GM12872 (cell line): ENCODE data around the gene DIS3L2.

Experiments
- TF ChIP-seq, protein P1 (sequence below): IDR thresholded peaks from 3 replicates; pipeline ENCODE4 v1.5.1; 2011; ENCODE audit warnings: low read depth, mild to moderate bottlenecking, low read length, moderate library complexity; ENCODE audit not compliant: insufficient read depth

The DIS3L2 gene

DNA sequence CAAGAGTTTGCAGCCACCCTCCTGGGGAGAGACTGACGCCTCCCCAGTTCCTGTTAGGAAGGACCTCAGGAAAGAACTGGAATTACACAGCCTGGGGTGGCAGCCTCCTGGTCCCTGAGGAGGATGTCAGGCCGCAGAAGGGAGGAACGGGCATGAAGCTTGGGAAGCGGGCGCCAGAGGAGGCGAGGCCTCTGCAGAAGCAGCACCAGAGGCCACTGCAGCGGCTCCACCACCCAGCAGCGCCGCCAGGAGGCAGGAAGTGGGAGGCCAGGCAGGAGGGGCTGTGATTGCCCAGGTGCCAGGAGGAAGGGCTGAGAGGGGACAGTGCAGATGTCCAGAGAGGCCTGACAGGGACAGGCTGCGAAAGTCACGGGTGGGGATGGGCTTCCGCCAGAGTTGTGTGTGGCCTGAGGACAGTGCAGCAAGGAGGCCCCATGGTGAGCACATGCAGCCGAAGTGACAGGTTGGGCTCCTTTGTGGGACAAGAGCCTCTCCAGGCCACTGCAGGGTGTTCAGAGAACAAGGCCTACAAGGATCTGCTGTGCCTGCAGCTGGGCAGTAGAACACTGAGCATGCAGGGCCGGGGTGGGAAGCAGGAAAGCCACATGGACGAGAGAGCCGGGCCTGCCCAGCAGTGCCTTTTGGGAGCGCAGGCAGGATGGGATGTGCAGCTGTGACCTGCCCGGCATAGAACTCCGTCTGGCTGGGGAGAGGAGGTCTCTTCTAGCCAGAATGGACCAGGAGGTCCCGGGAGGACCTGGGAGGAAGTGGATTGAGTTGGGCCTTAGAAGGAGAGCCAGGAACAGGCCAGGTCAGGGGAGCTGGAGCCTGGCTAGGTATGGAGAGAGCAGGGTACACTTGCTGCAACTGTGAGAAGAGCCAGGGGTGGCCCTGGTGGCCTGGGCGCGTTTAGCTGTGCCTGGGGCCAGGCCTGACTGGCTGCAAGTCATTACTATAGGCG lies 377.9 kb downstream of the DIS3L2 start:
- TF ChIP-seq, protein P1, sequence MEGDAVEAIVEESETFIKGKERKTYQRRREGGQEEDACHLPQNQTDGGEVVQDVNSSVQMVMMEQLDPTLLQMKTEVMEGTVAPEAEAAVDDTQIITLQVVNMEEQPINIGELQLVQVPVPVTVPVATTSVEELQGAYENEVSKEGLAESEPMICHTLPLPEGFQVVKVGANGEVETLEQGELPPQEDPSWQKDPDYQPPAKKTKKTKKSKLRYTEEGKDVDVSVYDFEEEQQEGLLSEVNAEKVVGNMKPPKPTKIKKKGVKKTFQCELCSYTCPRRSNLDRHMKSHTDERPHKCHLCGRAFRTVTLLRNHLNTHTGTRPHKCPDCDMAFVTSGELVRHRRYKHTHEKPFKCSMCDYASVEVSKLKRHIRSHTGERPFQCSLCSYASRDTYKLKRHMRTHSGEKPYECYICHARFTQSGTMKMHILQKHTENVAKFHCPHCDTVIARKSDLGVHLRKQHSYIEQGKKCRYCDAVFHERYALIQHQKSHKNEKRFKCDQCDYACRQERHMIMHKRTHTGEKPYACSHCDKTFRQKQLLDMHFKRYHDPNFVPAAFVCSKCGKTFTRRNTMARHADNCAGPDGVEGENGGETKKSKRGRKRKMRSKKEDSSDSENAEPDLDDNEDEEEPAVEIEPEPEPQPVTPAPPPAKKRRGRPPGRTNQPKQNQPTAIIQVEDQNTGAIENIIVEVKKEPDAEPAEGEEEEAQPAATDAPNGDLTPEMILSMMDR: peak; percentile 26; the same call in 1 of the 3 replicates

DNA sequence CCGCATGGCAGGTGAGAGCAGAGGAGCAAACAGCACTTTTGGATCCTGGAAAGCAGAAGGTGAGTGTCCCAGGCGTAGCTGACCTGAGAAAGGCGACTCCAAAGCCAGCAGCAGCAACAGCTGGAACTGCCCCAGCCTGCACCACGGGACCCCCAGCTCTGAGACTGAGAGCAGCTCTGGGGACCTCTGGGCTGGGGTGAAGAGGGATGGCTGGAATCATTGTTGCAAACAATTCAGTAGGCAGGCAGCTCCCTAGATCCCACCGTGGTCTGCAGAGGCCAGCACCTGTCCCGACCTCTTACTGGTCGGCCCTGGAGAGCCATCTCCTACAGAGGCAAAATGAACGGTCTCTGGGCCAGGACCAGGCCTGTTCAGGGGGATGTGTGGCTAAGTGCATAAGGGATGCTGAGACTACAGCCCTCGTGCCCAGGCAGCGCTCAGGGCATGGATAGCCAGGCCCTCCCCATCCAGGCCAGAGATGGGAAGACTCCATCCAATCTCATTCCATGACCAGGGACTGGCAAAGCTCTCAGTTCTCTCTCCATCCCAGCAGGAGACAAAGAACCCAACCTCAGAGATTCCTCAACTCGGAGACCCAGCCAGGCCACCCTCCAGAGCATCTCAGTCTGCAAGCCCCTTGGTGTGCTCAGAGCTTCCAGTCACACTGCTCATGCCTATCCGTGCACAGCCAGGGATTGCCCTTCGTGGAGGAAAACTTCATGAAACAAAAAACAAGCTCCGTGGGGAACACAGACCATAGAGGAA lies 378.8 kb downstream of the DIS3L2 start:
- TF ChIP-seq, protein P1: no peak

DNA sequence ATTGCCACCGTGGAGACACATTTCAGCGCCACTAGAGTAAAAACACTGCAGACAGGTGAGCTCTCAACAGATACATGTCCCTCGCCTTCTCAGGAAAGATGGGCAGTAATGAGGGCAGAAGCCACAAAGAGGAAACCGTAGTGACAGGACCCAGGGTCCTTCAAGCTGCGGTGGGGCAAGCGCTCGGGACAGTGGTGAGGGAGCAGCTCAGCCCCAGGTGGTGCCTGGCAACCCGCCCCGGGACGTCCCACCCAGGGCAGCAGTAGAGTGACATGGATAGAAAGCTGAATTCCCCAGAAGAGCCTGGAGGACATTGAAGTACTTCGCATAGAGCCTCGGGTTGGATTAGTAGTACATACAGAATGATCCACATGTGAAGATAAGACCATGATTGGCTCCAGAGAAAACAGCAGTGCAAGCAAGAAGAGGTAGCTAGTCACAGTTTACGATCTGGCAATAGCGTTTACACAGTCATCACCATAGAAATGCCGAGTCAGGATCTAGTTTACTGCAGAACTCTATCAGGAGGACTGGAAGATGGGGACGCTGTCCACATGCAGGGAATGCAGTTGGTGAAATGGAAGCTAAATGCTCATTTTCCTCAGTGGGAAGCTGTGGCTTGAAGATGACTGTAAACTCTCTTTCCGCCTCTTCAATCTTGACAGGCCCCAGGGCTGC lies 379.7 kb downstream of the DIS3L2 start:
- TF ChIP-seq, protein P1: no peak

- TF ChIP-seq, protein P1: no peak
Observed at GRCh38 chr2:232341739-232342126, 380.2 kb downstream of the DIS3L2 start.

GRCh38 chr2:232342635-232343565 lies 381.4 kb downstream of the DIS3L2 start:
- TF ChIP-seq, protein P1: no peak

DNA sequence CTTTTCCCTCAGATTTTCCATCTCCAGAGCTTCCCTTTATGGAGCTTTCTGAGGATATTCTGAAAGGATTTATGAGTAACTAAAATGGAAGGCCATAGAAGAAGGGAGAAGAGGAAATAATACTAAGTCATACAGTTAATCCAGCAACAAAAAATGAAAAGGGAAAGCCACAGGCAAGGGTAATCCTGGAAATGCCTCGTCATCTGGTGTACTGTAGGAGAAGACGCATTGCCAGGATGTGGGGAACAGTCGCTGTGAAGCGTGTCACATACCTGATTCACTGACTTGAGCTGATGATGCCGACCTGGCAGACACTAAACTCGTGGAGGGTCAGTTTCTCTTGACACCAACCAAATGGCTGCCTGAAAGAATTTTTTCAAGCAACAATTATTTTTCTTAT lies 382.3 kb downstream of the DIS3L2 start:
- TF ChIP-seq, protein P1: no peak
